ENCODE data around the gene GLTPD2.

- TF ChIP-seq REST (IDR thresholded peaks at IDR 0.05; ENCODE audit: low read depth): no peak
- no peak for TF ChIP-seq CTCF (IDR thresholded peaks at IDR 0.05 in 2 of 3, conservative IDR thresholded peaks at IDR 0.05 in 1 of 3; ENCODE audit: borderline replicate concordance in 1 of 3, insufficient read depth in 1 of 3, low read depth in 2 of 3, low read length in 2 of 3)
- TF ChIP-seq RAD21 (IDR thresholded peaks at IDR 0.05; ENCODE audit: low read depth): no peak
- TF ChIP-seq JUND (IDR thresholded peaks at IDR 0.05): no peak
- TF ChIP-seq POLR2AphosphoS5 (IDR thresholded peaks at IDR 0.05; ENCODE audit: low read depth, low read length): no peak
- TF ChIP-seq EZH2phosphoT487 (IDR thresholded peaks at IDR 0.05; ENCODE audit: borderline replicate concordance): no peak
- TF ChIP-seq POLR2A (IDR thresholded peaks at IDR 0.05; ENCODE audit: borderline replicate concordance, extremely low read depth, insufficient read depth, insufficient read length): no peak
Observed at GRCh38 chr17:4833941-4834680, 45.3 kb downstream of the GLTPD2 start.

Data from HCT116 (cell line).